Activated CD4-positive, CD25-positive, alpha-beta regulatory T cell treated with anti-CD3 and anti-CD28 coated beads, Interleukin-2, amount 50 U/mL, for 72 hours (primary cell): Measurements from ENCODE around the gene GGT7.
"Not testable (repeated sequence)": the region's sequence is repeated elsewhere in the genome, so short reads cannot be mapped to it uniquely, and the experiment has no call there.

Experiments
- DNase-seq: peaks from one replicate; pipeline ENCODE4 v3.0.0; 2021

The GGT7 gene

GRCh38 chr20:34843421-34843820 lies 29.2 kb downstream of the GGT7 start:
- no peak for DNase-seq

DNA sequence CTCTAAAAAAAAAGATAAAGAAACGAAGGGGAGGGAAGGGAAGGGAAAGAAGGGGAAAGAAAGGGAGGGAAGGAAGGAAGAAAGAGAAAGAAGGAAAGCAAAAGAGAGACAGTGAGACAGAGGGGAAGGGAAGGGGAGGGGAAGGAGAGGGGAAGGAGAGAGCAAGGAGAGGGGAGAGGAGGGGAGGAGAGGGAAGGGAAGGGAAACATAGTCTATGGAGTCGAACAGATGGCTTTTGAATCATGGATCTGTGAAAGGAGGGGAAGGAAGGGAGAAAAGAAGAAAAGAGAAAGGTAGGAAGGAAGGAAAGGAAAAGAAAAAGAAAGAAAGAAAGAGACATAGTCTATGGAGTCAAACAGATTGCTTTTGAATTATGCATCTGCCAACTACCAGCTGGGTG lies 30.5 kb downstream of the GGT7 start:
- DNase-seq, result no peak

DNA sequence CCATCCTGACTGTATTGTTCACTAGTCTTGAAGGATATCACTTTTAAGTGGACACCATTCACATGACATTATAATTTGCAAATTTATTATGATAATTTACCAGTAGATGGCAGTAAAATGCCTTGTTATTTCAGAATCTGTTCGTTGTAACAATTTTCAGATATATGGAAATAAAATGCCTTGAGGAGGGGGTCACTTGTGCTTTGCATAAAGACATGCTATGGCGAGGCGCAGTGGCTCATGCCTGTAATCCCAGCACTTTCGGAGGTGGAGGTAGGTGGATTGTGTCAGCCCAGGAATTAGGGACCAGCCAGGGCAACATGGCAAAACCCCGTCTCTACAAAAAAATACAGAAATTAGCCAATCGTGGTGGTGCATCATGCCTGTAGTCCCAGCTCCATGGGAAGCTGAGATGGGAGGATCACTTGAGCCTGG lies 38.2 kb downstream of the GGT7 start:
- DNase-seq, result no peak

DNA sequence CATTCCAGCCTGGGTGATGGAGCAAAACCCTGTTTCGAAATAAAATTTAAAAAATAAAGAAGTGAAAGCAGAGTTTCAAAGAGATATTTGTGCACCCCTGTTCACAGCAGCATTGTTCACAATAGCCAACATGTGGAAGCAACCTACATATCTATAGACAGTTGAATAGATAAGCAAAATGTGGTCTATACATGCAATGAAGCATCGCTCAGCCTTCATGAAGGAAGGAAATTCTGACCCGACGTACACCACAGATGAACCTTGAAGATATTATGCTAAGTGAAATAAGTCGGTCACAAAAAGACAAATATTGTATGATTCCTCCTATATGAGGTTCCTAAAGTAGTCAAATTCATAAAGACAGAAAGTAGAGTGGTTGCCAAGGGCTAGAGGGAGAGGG lies 40.7 kb downstream of the GGT7 start:
- no peak for DNase-seq

DNA sequence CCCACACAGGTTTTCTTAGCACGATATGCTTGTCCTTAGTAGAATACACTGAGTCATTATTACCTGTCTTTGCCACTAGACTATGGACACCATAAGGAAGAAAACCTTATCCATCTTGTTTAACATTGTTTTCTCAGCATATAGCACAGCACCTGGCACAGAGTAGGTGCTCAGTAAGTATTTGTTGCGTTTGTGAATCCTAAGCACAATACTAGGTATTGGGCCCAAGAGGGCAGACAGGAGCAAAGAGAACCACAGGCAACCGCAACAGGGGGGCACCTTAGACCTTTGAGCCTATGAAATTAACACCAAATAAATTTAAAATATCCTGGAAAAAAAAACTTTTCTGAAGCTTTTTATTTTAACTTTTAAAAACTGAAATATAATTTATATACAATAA lies 43.5 kb downstream of the GGT7 start:
- DNase-seq, result no peak

DNA sequence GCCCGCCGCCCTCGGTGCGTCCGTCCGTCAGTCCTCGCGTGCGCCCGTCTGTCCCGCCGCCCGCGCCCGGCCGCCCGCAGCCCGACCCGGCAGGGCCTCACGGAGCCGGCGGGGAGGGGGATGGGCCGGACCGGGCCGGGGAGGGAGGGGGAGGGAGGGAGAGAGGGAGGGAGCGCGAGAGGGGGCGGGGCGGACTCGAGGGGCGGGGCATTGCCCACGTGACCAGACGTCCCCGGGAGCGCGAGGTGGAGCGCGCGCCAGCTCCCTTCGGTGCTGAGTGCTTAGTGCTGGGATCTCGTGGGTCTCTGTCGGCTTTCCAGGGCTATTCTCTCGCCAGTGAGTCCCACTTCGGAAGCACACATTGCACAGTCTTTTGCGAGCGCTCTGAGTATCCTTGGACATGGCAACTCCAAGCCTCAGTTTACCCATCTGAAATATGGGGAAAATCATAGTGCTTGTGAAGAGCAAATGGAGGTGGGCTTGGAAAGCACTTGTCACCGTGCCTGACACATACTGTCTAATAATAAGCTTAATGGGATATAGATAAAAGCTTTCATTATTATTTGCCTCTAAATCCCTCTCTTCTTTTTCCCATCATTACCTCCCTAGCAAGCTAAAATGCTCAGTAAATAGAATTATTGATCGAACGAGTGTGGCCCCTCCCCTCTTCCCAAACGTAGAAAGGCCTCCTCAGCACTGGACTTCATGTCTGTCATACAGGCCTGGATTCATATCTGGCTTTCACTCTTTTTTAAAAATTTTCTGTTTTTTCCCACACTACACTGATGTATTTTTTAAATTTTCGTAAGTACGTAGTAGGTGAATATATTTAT lies 46.9 kb downstream of the GGT7 start, which contains the start of gene NCOA6:
TSS of gene NCOA6 (minus strand) at position 122 of the 833 bp plus-strand sequence. CDS start 43,296 bp downstream, outside the sequence.
- peak; percentile 82 for DNase-seq

DNA sequence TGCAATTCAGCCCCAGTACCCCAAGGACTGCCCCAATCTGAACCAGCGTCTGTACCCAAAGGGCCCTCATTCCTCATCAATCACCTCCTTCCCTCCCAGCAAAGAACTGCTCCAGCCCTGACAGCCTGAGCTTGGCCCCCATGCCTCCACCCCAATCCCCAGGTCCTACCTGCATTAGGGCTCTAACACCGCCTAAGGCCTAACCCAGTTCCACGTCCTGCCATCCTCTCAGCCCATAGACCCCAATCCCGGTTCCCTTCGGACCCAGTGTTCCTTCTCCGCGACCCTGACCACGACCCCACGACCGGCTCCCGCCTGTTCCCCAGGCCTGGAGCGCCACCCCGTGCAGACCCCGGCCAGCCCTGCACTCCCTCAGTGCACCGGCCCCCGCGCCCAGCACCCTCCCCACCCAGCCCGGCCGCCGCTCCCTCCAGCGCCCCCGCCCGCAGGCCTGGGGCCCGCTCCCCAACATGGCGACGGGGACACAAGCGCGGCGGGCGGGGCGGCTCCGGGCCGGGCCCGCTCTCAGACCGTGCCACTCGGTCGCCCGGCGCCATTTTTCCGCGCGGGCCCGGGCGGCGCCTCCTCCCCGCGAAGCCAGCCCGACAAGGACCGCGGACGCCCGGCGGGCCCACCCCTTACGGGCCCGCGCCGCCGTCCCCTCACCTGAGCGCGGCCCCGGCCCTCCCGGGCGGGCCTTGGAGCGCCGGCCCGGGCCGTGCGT lies 47.7 kb downstream of the GGT7 start:
- DNase-seq, result peak; percentile 77

DNA sequence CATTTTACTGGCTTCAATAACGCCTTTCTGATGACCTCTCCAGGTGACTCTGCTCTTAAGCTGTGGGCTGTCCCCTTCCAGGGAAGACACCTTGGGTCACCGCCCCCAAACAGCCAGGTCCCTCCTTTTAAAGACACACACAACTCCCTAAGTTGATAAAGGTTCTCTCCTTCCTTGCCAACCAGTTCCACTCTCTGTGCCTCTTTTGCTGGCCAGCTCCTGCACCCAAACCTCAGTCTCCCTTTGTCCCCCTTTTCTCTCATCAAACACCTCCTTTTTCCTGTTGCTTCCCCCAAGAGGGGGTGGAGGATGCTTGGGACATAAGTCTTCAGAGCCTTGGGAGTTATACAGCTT lies 48.2 kb downstream of the GGT7 start:
- peak; percentile 70 for DNase-seq

DNA sequence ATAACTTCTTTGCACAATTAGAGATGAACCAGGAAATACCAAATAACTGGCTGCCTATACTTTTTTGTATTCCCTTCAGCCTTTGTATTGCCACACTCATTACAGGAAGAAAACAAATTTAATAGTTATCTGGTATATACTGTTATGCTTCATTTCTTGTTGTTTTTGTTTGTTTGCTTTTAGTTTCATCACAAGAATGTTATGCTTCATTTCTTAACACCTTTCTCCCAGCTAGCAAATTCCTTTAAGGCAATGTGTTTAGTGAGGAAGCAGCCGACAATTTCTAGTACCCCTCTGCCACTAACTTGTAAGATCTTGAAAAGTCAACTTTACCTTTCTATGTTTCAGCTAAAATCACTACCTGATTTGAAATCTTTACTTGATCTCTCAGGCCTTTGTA lies 48.6 kb downstream of the GGT7 start:
- DNase-seq, result no peak

- DNase-seq, result no peak
Measured at GRCh38 chr20:34820805-34821578, 51.7 kb downstream of the GGT7 start.

DNA sequence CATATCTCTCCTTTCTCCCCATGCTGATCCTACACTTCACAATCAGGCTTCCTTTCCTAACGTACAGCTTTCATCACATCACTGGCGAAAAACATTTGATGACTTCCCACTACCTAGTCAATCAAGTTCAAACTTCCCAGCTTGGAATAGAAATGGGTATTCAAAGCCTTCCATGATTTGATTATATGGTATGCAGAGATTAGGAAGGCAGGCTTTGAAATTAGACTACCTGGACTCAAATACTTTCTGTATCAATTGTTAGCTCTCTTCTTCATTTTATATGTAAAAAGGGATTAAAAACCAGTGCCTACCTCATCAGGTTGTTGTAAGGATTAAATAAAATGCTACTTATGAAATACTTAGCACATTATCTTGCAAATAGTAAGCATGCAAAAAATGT lies 54.9 kb downstream of the GGT7 start:
- DNase-seq, result no peak

DNA sequence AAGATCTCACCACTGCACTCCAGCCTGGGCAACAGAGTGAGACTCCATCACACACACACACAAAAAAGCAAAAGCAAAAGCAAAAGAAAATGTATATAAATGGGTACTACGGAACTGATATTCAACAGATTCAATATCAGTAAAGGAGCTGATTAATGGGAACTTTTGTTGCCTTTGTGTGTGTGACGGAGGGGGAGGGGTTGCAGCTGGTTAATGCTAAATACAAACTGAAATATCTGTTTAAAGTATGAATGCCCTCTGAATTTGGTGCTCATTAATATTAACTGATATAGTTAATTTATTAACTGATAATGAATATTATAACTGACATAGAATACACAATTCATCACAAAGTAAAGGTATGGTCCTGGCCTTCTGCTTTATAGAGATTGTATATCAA lies 55.6 kb downstream of the GGT7 start:
- no peak for DNase-seq

GRCh38 chr20:34815636-34816035 lies 57.0 kb downstream of the GGT7 start:
- no peak for DNase-seq

DNA sequence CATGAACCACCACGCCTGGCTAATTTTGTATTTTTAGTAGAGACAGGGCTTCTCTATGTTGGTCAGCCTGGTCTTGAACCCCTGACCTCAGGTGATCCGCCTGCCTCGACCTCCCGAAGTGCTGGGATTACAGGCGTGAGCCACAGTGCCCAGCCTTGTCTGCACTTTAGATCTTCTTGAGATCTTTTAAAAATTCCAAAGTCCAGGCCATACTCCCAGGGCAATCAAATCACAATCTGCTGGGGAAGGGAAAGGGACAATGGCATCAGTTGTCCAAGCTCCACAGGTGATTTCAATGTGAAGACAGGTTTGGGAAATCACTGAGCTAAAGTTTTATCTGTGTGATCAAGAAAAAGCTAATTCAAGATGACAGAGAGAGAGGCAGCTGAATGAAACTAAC lies 64.1 kb downstream of the GGT7 start:
- DNase-seq, result no peak

DNA sequence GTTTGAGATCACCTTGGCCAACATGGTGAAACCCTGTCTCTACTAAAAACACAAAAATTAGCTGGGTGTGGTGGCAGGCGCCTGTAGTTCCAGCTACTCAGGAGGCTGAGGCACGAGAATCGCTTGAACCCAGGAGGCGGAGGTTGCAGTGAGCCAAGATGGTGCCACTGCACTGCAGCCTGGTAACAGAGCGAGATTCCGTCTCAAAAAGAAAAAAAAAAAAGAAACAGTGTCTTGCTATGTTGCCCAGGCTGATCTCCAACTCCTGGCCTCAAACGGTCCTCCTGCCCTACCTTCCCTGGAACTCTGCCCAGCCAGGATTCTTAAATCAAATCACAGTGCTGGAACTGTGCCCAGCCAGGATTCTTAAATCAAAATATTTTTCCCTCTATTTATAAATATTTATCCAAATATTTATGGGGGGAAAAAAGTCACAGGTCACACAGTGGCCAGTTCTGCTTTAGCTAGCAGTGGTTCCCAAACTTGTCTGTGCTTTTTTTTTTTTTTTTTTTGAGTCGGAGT lies 64.7 kb downstream of the GGT7 start:
- not testable (repeated sequence) for DNase-seq

DNA sequence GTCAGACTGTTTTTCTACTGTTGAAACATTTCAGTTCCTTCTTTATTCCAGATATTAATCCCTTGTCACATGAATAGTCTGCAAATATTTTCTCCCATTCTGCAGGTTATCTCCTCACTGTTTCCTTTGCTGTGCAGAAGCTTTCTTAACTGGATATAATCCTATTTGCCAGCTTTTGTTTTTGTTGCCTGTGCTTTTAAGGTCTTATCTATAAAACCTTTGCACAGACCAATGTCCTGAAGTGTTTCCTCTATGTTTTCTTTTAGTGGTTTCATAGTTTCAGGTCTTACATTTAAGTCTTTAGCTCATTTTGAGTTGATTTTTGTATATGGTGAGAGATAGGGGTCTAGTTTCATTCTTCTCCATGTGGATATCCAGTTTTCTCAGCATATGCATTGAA lies 66.4 kb downstream of the GGT7 start:
- DNase-seq, result no peak

DNA sequence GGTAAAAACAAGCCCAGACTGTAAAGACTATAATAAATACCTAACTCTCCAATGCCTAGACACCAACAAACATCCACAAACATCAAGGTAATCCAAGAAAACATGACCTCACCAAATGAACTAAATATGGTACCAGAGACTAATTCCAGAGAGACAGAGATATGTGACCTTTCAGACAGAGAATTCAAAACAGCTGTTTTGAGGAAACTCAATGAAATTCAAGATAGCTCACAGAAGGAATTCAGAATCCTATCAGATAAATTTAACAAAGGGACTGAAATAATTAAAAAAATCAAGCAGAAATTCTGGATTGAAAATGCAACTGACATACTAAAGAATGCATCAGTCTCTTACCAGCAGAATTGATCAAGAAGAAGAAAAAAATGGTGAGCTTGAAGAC lies 73.8 kb downstream of the GGT7 start:
- DNase-seq, result no peak

GRCh38 chr20:34798328-34798727 lies 74.3 kb downstream of the GGT7 start:
- no peak for DNase-seq

DNA sequence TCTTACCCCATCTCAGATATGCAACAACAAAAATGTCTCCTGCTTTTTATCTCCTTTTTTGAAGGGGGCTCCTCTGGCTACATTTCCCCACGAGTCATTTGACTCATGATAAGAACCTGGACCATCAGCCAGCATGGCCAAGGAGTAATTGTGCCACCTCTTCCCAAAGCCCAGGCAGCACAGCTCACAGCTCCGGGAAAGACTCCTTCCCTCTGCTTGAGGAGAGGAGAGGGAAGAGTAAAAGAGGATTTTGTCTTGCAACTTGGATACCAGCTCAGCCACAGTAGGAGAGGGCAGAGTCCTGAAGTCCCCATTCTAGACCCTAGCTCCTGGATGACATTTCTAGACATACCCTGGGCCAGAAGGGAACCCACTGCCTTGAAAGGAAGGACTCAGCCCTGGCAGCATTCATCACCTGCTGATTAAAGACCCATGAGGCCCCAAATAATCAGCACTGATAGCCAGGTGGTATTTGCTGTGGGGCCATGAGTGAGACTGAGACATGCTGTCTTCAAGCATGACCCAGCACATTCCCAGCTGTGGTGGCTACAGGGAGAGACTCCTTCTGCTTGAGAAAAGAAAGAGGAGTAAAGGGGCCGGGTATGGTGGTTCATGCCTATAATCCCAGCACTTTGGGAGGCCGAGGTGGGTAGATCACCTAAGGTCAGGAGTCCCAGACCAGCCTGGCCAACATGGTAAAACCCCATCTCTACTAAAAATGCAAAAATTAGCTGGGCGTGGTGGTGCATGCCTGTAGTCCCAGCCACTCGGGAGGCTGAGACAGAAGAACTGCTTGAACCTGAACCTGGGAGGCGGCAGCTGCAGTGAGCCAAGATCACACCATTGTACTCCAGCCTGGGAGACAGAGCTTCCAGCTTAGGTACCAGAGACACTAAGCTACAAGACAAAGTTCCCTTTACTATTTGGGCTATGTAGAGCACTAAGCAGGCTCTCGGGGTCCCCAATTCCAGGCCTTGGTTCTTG lies 75.4 kb downstream of the GGT7 start:
- DNase-seq, result no peak
